ENCODE results near the gene AADAT. TPM values are rescaled to one million over a fixed set of nuclear protein-coding genes. Genes with fewer than 3 reads are reported as not detected.
"Not testable (repeated sequence)": the region's sequence is repeated elsewhere in the genome, so short reads cannot be mapped to it uniquely, and the experiment has no call there.

The AADAT gene
- total and polyA plus RNA-seq, 5 donors from 2014 or later = not detected

GRCh38 chr4:170059421-170059820 is 30.3 kb downstream of the AADAT start:
- H3K27me3 ChIP-seq (ENCODE audit: control insufficient read depth, insufficient read depth, low read length) = no peaks in the 10 kb centered on the region
- H3K4me3 ChIP-seq (ENCODE audit: low read depth, low read length) = no peak overlapping the region
- no peaks in the 10 kb centered on the region for H3K9me3 ChIP-seq (ENCODE audit: control insufficient read depth in 2 of 2, low read length in 2 of 2)
- Mint-ChIP-seq H3K9me3 (peaks cover 0 to 2% (median 0%) of the 10 kb centered on the region in 7 donors), H3K36me3 (no peaks in the 10 kb centered on the region), H3K27ac (no peak overlapping the region), H3K4me3 (no peak overlapping the region), H3K27me3 (peaks cover 12% of the 10 kb centered on the region), H3K4me1 (no peaks in the 10 kb centered on the region)
- DNase-seq = no peak
- ATAC-seq (ENCODE audit: low read depth in 2 of 2) = no peak
- no peak overlapping the region for H3K27ac ChIP-seq (ENCODE audit: insufficient read depth, low read length, poor library complexity, severe bottlenecking)
- no peaks in the 10 kb centered on the region for H3K4me1 ChIP-seq (ENCODE audit: control insufficient read depth, insufficient read depth, low read length, poor library complexity, severe bottlenecking)
- no peaks in the 10 kb centered on the region for H3K36me3 ChIP-seq (ENCODE audit: control insufficient read depth, insufficient read depth, low read length)

- Histone ChIP-seq H3K36me3 (ENCODE audit: control insufficient read depth, insufficient read depth, low read length) (no peaks in the 10 kb centered on the region), H3K27ac (ENCODE audit: insufficient read depth, low read length, poor library complexity, severe bottlenecking) (no peak overlapping the region), H3K4me1 (ENCODE audit: control insufficient read depth, insufficient read depth, low read length, poor library complexity, severe bottlenecking) (no peaks in the 10 kb centered on the region), H3K9me3 (ENCODE audit: control insufficient read depth in 2 of 2, low read length in 2 of 2) (no peaks in the 10 kb centered on the region), H3K4me3 (ENCODE audit: low read depth, low read length) (no peak overlapping the region), H3K27me3 (ENCODE audit: control insufficient read depth, insufficient read depth, low read length) (no peaks in the 10 kb centered on the region)
- no peaks in the 10 kb centered on the region for H3K4me1 Mint-ChIP-seq
- ATAC-seq (ENCODE audit: low read depth in 2 of 2) = no peak
- no peaks in the 10 kb centered on the region for H3K36me3 Mint-ChIP-seq
- H3K9me3 Mint-ChIP-seq = peaks cover 0 to 2% (median 0%) of the 10 kb centered on the region in 7 donors
- peaks cover 14% of the 10 kb centered on the region for H3K27me3 Mint-ChIP-seq
- no peak overlapping the region for H3K27ac Mint-ChIP-seq
- DNase-seq = no peak
- H3K4me3 Mint-ChIP-seq = no peak overlapping the region
Observed at GRCh38 chr4:170058826-170059225, 30.9 kb downstream of the AADAT start.

- H3K36me3 Mint-ChIP-seq = no peaks in the 10 kb centered on the region
- H3K4me3 Mint-ChIP-seq = no peak overlapping the region
- no peaks in the 10 kb centered on the region for H3K4me1 ChIP-seq (ENCODE audit: control insufficient read depth, insufficient read depth, low read length, poor library complexity, severe bottlenecking)
- H3K36me3 ChIP-seq (ENCODE audit: control insufficient read depth, insufficient read depth, low read length) = no peaks in the 10 kb centered on the region
- ATAC-seq (ENCODE audit: low read depth in 2 of 2) (no peak), DNase-seq (no peak)
- H3K9me3 ChIP-seq (ENCODE audit: control insufficient read depth in 2 of 2, low read length in 2 of 2) = no peaks in the 10 kb centered on the region
- no peak overlapping the region for H3K4me3 ChIP-seq (ENCODE audit: low read depth, low read length)
- H3K9me3 Mint-ChIP-seq = peaks cover 0 to 2% (median 0%) of the 10 kb centered on the region in 7 donors
- no peaks in the 10 kb centered on the region for H3K4me1 Mint-ChIP-seq
- H3K27me3 Mint-ChIP-seq = peaks cover 12% of the 10 kb centered on the region
- H3K27ac Mint-ChIP-seq = no peak overlapping the region
- H3K27me3 ChIP-seq (ENCODE audit: control insufficient read depth, insufficient read depth, low read length) = no peaks in the 10 kb centered on the region
- no peak overlapping the region for H3K27ac ChIP-seq (ENCODE audit: insufficient read depth, low read length, poor library complexity, severe bottlenecking)
Observed at GRCh38 chr4:170057866-170058265, 31.9 kb downstream of the AADAT start.

- DNase-seq = no peak
- no peaks in the 10 kb centered on the region for H3K27me3 ChIP-seq (ENCODE audit: control insufficient read depth, insufficient read depth, low read length)
- no peaks in the 10 kb centered on the region for H3K36me3 Mint-ChIP-seq
- H3K4me1 Mint-ChIP-seq = no peaks in the 10 kb centered on the region
- H3K27me3 Mint-ChIP-seq = peaks cover 4% of the 10 kb centered on the region
- H3K4me3 ChIP-seq (ENCODE audit: low read depth, low read length) = no peak overlapping the region
- no peaks in the 10 kb centered on the region for H3K9me3 Mint-ChIP-seq
- no peak for ATAC-seq (ENCODE audit: low read depth in 2 of 2)
- H3K36me3 ChIP-seq (ENCODE audit: control insufficient read depth, insufficient read depth, low read length) = no peaks in the 10 kb centered on the region
- no peak overlapping the region for H3K27ac ChIP-seq (ENCODE audit: insufficient read depth, low read length, poor library complexity, severe bottlenecking)
- H3K27ac Mint-ChIP-seq = no peak overlapping the region
- H3K9me3 ChIP-seq (ENCODE audit: control insufficient read depth in 2 of 2, low read length in 2 of 2) = no peaks in the 10 kb centered on the region
- no peaks in the 10 kb centered on the region for H3K4me1 ChIP-seq (ENCODE audit: control insufficient read depth, insufficient read depth, low read length, poor library complexity, severe bottlenecking)
- no peak overlapping the region for H3K4me3 Mint-ChIP-seq
Observed at GRCh38 chr4:170052919-170053318, 36.8 kb downstream of the AADAT start.

GRCh38 chr4:170051402-170051801 is 38.4 kb downstream of the AADAT start:
- Histone ChIP-seq H3K4me1 (ENCODE audit: control insufficient read depth, insufficient read depth, low read length, poor library complexity, severe bottlenecking) (no peaks in the 10 kb centered on the region), H3K27me3 (ENCODE audit: control insufficient read depth, insufficient read depth, low read length) (no peaks in the 10 kb centered on the region), H3K36me3 (ENCODE audit: control insufficient read depth, insufficient read depth, low read length) (no peaks in the 10 kb centered on the region), H3K27ac (ENCODE audit: insufficient read depth, low read length, poor library complexity, severe bottlenecking) (no peak overlapping the region), H3K9me3 (ENCODE audit: control insufficient read depth in 2 of 2, low read length in 2 of 2) (no peaks in the 10 kb centered on the region), H3K4me3 (ENCODE audit: low read depth, low read length) (no peak overlapping the region)
- Mint-ChIP-seq H3K4me1 (no peaks in the 10 kb centered on the region), H3K36me3 (no peaks in the 10 kb centered on the region), H3K27ac (no peak overlapping the region), H3K4me3 (no peak overlapping the region), H3K9me3 (no peaks in the 10 kb centered on the region), H3K27me3 (peaks cover 4% of the 10 kb centered on the region)
- DNase-seq (no peak), ATAC-seq (ENCODE audit: low read depth in 2 of 2) (no peak)

GRCh38 chr4:170049766-170050165 is 40.0 kb downstream of the AADAT start:
- no peak overlapping the region for H3K4me3 ChIP-seq (ENCODE audit: low read depth, low read length)
- no peak overlapping the region for H3K27ac ChIP-seq (ENCODE audit: insufficient read depth, low read length, poor library complexity, severe bottlenecking)
- Mint-ChIP-seq H3K4me1 (no peaks in the 10 kb centered on the region), H3K27ac (no peak overlapping the region), H3K27me3 (peaks cover 4% of the 10 kb centered on the region), H3K9me3 (no peaks in the 10 kb centered on the region), H3K36me3 (no peaks in the 10 kb centered on the region), H3K4me3 (no peak overlapping the region)
- DNase-seq (no peak), ATAC-seq (ENCODE audit: low read depth in 2 of 2) (no peak)
- no peaks in the 10 kb centered on the region for H3K9me3 ChIP-seq (ENCODE audit: control insufficient read depth in 2 of 2, low read length in 2 of 2)
- H3K4me1 ChIP-seq (ENCODE audit: control insufficient read depth, insufficient read depth, low read length, poor library complexity, severe bottlenecking) = no peaks in the 10 kb centered on the region
- no peaks in the 10 kb centered on the region for H3K27me3 ChIP-seq (ENCODE audit: control insufficient read depth, insufficient read depth, low read length)
- no peaks in the 10 kb centered on the region for H3K36me3 ChIP-seq (ENCODE audit: control insufficient read depth, insufficient read depth, low read length)

GRCh38 chr4:170047771-170048354 is 41.9 kb downstream of the AADAT start:
- H3K27ac ChIP-seq (ENCODE audit: insufficient read depth, low read length, poor library complexity, severe bottlenecking) = no peak overlapping the region

GRCh38 chr4:170046156-170046555 is 43.6 kb downstream of the AADAT start:
- not testable (repeated sequence) for H3K4me3 ChIP-seq (ENCODE audit: low read depth, low read length); DNase-seq; H3K4me1 ChIP-seq (ENCODE audit: control insufficient read depth, insufficient read depth, low read length, poor library complexity, severe bottlenecking); H3K27ac ChIP-seq (ENCODE audit: insufficient read depth, low read length, poor library complexity, severe bottlenecking); H3K4me3 Mint-ChIP-seq; ATAC-seq (ENCODE audit: low read depth in 2 of 2); H3K36me3 Mint-ChIP-seq; H3K4me1 Mint-ChIP-seq; H3K36me3 ChIP-seq (ENCODE audit: control insufficient read depth, insufficient read depth, low read length); H3K27me3 ChIP-seq (ENCODE audit: control insufficient read depth, insufficient read depth, low read length); H3K9me3 Mint-ChIP-seq; H3K27ac Mint-ChIP-seq; H3K27me3 Mint-ChIP-seq; H3K9me3 ChIP-seq (ENCODE audit: control insufficient read depth in 2 of 2, low read length in 2 of 2)

More at GRCh38 chr4:170047771-170048354, 41.9 kb downstream of the AADAT start:
- Histone ChIP-seq H3K4me1 (ENCODE audit: control insufficient read depth, insufficient read depth, low read length, poor library complexity, severe bottlenecking) (no peaks in the 10 kb centered on the region), H3K9me3 (ENCODE audit: control insufficient read depth in 2 of 2, low read length in 2 of 2) (no peaks in the 10 kb centered on the region), H3K36me3 (ENCODE audit: control insufficient read depth, insufficient read depth, low read length) (no peaks in the 10 kb centered on the region), H3K27me3 (ENCODE audit: control insufficient read depth, insufficient read depth, low read length) (no peaks in the 10 kb centered on the region), H3K4me3 (ENCODE audit: low read depth, low read length) (no peak overlapping the region)
- H3K4me3 Mint-ChIP-seq = no peak overlapping the region
- ATAC-seq (ENCODE audit: low read depth in 2 of 2) = no peak
- no peaks in the 10 kb centered on the region for H3K27me3 Mint-ChIP-seq
- no peak overlapping the region for H3K27ac Mint-ChIP-seq
- DNase-seq = peak; percentile 8 to 71 (median 54)
- no peaks in the 10 kb centered on the region for H3K36me3 Mint-ChIP-seq
- H3K9me3 Mint-ChIP-seq = no peaks in the 10 kb centered on the region
- H3K4me1 Mint-ChIP-seq = no peaks in the 10 kb centered on the region

Measured in CD4-positive, CD25-positive, alpha-beta regulatory T cell (primary cell).